K562 (cell line): ENCODE data around the gene NAGS. TPM values are rescaled to one million over a fixed set of nuclear protein-coding genes. Genes with fewer than 3 reads are reported as not detected.

Experiments used
- CBX1 ChIP-seq: sonication (generic); IDR thresholded peaks from 2 replicates; pipeline ENCODE4 v1.6.1; 2016; ENCODE audit warnings: antibody characterized with exemption, low read depth, mild to moderate bottlenecking
- GATA2 ChIP-seq: sonication (generic); formaldehyde crosslinking; IDR thresholded peaks from 2 replicates; pipeline ENCODE4 v1.4.0; 2020; ENCODE audit warnings: mild to moderate bottlenecking, missing genetic modification reagents
- MAFG ChIP-seq: fragments of 450-650 bp; conservative IDR thresholded peaks from 2 replicates; pipeline ENCODE4 v1.6.1; 2016; ENCODE audit warnings: missing genetic modification characterization, missing compliant biosample characterization
- MGA ChIP-seq: fragments of 450-650 bp; IDR thresholded peaks from 2 replicates; pipeline ENCODE4 v1.6.1; 2016; ENCODE audit warnings: mild to moderate bottlenecking, moderate library complexity
- polyA plus RNA-seq, 8 experiments: library from polyadenylated mRNA; depleted of rRNA in 4 of 8; stranded (reverse) in 5 of 8; unstranded in 3 of 8; fragments of >200 nt; fragmentation: Nextera tagmentation in 2 of 8; fragmentation: Illumina TruSeq in 1 of 8; extraction: Ambion mirVana in 2 of 8; extraction: Trizol in 1 of 8; gene quantifications; 2 replicates each; pipeline versions ENCODE4 v1.2.1 to v1.2.3, GENCODE V29; 2011 to 2014; ENCODE audit warnings: inconsistent platforms in 1 of 8, missing spikeins in 1 of 8
- total RNA-seq, 7 experiments: library from RNA; depleted of rRNA in 6 of 7; stranded (reverse); fragments of >200 nt in 6 of 7; fragmentation: Illumina TruSeq in 2 of 7; extraction: Trizol in 2 of 7; gene quantifications; 2 replicates each; pipeline versions ENCODE4 v1.2.1 to v1.2.3, GENCODE V29; 2011 to 2021; ENCODE audit warnings: low replicate concordance in 1 of 7

NAGS gene
- total and polyA plus RNA-seq, 9 of the 15 experiments (the other 6 are each of a cell fraction or from before 2014, with no cell fraction given) = not detected

DNA sequence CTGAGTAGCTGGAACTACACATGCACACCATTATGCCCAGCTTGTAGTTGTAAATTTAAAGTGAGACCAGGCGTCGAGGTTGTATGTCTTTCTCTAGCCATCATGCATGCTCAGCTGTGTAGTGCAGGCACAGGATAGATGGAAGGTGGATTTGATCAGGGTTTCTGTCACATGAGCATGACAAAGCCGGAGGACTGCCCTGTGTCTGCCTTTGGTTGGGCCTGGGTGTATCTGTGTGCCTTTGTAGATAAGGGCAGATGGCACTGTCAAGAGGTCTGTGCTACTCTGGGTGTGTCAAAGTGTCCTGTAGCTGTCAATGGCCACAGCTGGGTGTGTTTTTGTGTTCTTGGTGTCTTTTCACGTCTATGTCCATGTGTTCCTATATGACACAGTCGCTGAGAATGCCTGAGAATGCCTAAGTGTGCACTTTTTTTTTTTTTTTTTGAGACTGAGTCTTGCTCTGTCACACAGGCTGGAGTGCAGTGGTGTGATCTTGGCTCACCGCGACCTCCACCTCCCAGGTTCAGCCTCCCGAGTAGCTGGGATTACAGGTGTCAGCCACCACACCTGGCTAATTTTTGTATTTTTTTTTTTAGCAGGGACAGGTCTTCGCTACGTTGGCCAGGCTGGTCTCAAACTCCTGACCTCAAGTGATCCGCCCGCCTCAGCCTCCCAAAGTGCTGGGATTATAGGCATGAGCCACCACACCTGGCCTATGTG is 4.1 kb upstream of the NAGS start (continued):
- TF ChIP-seq MGA (peak; percentile 46; the same call in 1 of the 2 replicates), MAFG (peak; percentile 14; the same call in 1 of the 2 replicates), GATA2 (CRISPR knock-in tag) (no peak), CBX1 (no peak)
